Calu3 (cell line): ENCODE data around the gene GDF2. TPM values are rescaled to one million over a fixed set of nuclear protein-coding genes. Genes with fewer than 3 reads are reported as not detected.
A peak's percentile ranks its signal among the peaks of the same experiment; 100 is the strongest.

ENCODE experiments used
- BruUV-seq: library from RNA; stranded (reverse); fragments of 400-500 nt; replicated peaks from 2 replicates; lab custom pipeline; 2021; lab: Mats Ljungman, UMichigan
- CTCF ChIA-PET: fragments of 300-600 bp; sonication (Branson Sonifier 250); formaldehyde crosslinking; loops from one replicate; lab custom pipeline; 2022; ENCODE audit warnings: antibody characterized with exemption; lab: Charles Lee
- DNase-seq: peaks from one replicate; pipeline ENCODE4 v3.0.0; 2022
- H3K27ac Mint-ChIP-seq: one replicate; pipeline ENCODE4 v1.8.0; 2022; ENCODE audit warnings: mixed read lengths; ENCODE audit not compliant: unreplicated experiment
- H3K27me3 Mint-ChIP-seq: one replicate; pipeline ENCODE4 v1.8.0; 2022; ENCODE audit warnings: mixed read lengths; ENCODE audit not compliant: unreplicated experiment
- H3K36me3 Mint-ChIP-seq: one replicate; pipeline ENCODE4 v1.8.0; 2022; ENCODE audit warnings: mild to moderate bottlenecking, moderate library complexity, mixed read lengths; ENCODE audit not compliant: insufficient read depth, unreplicated experiment
- H3K4me1 Mint-ChIP-seq: one replicate; pipeline ENCODE4 v1.8.0; 2022; ENCODE audit warnings: mild to moderate bottlenecking, low read depth, mixed read lengths; ENCODE audit not compliant: unreplicated experiment
- H3K4me3 Mint-ChIP-seq: one replicate; pipeline ENCODE4 v1.8.0; 2022; ENCODE audit warnings: mild to moderate bottlenecking, low read depth, moderate library complexity, mixed read lengths; ENCODE audit not compliant: unreplicated experiment
- H3K9me3 Mint-ChIP-seq: one replicate; pipeline ENCODE4 v1.8.0; 2022; ENCODE audit warnings: low read depth, mixed read lengths; ENCODE audit not compliant: unreplicated experiment
- CTCF ChIP-seq: fragments of 200-600 bp; IDR thresholded peaks from one replicate; pipeline ENCODE4 v1.8.0; 2022; ENCODE audit warnings: antibody characterized with exemption; ENCODE audit not compliant: unreplicated experiment
- intact Hi-C: fragments of 100-400 bp; cut with micrococcal nuclease; formaldehyde crosslinking; loops from one replicate; pipeline ENCODE4 v1.10.0; 2022; ENCODE audit not compliant: unreplicated experiment
- total RNA-seq: library from RNA; stranded (reverse); gene quantifications from 2 replicates; pipeline ENCODE4 v1.2.3, GENCODE V29; 2022

GDF2 gene
- total RNA-seq, 1 experiment from 2014 or later, result not detected

DNA sequence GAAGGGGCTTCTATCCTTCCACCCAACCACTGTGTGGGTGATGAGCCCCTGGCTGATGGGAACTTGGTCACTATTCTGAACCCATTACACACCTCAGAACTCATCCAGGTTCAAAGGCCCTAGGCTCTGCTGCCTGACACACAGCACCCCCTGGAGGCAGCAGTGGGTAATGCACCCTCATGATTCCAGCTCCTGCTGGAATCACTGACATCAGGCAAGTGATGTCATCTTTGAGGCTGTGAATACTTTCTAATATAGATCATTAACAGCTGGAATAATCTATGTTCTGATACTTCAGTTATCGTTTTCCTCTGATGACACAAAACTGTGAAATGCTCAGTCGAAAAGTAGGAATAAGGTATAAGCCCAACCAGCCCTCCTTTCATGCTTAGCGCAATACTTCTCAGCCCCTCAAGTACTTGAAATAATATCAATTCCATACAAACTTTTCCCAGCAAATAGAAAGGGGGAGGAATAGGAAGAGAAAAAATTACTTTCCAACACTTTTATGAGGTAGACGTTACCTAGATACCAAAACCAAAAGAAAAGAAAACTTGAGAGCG lies 18.4 kb downstream of the GDF2 start:
- no TSS peak for BruUV-seq
- no peak overlapping the region for H3K4me3 Mint-ChIP-seq
- H3K9me3 Mint-ChIP-seq, result no peaks in the 10 kb centered on the region
- H3K36me3 Mint-ChIP-seq, result no peaks in the 10 kb centered on the region
- peak; percentile 79 for DNase-seq
- peaks cover 74% of the 10 kb centered on the region for H3K27me3 Mint-ChIP-seq
- TF ChIP-seq CTCF, result peak; percentile 98
- intact Hi-C loops, result no loop called here
- H3K27ac Mint-ChIP-seq, result no peak overlapping the region
- CTCF ChIA-PET, result interaction anchor here (1.0 to 1.5 kb wide), 5 partner anchors 13 to 316 kb away, joined by 3 to 7 read pairs (median 5); no protein-coding TSS in a partner anchor
- H3K4me1 Mint-ChIP-seq, result peaks cover 11% of the 10 kb centered on the region

GRCh38 chr10:47344996-47345870 lies 23.0 kb downstream of the GDF2 start:
- Mint-ChIP-seq H3K9me3 (no peaks in the 10 kb centered on the region), H3K4me3 (no peak overlapping the region), H3K27me3 (peaks cover 40% of the 10 kb centered on the region), H3K4me1 (peaks cover 7% of the 10 kb centered on the region), H3K36me3 (no peaks in the 10 kb centered on the region), H3K27ac (no peak overlapping the region)
- intact Hi-C loops, result no loop called here
- no TSS peak for BruUV-seq
- CTCF ChIA-PET, result no interaction called here
- no peak for DNase-seq
- TF ChIP-seq CTCF, result no peak

DNA sequence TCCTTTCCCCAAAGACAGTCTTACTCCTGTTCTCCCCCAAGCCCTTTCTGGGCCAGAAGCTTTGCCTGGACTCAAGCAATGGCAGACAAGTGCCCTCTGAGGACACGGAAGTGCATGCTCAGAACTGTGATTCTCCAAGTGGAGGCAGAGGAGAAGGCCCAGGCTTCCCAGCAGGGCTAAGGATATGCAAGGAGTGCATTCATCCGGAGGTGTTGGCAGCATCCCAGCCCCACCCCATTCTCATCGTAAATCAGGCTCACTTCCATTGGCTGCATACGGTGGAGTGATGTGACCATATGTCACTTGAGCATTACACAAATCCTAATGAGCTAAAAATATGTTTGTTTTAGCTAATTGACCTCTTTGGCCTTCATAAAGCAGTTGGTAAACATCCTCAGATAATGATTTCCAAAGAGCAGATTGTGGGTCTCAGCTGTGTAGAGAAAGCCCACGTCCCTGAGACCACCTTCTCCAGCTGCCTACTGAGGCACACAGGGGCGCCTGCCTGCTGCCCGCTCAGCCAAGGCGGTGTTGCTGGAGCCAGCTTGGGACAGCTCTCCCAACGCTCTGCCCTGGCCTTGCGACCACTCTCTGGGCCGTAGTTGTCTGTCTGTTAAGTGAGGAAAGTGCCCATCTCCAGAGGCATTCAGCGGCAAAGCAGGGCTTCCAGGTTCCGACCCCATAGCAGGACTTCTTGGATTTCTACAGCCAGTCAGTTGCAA lies 24.5 kb downstream of the GDF2 start:
- no peak for TF ChIP-seq CTCF
- no peak overlapping the region for H3K4me3 Mint-ChIP-seq
- H3K4me1 Mint-ChIP-seq, result no peaks in the 10 kb centered on the region
- H3K9me3 Mint-ChIP-seq, result no peaks in the 10 kb centered on the region
- CTCF ChIA-PET, result no interaction called here
- DNase-seq, result no peak
- intact Hi-C loops, result no loop called here
- BruUV-seq, result no TSS peak
- H3K36me3 Mint-ChIP-seq, result no peaks in the 10 kb centered on the region
- peaks cover 25% of the 10 kb centered on the region for H3K27me3 Mint-ChIP-seq
- H3K27ac Mint-ChIP-seq, result no peak overlapping the region

GRCh38 chr10:47347303-47347675 lies 25.0 kb downstream of the GDF2 start:
- Mint-ChIP-seq H3K27me3 (peaks cover 23% of the 10 kb centered on the region), H3K4me1 (no peaks in the 10 kb centered on the region), H3K36me3 (no peaks in the 10 kb centered on the region), H3K4me3 (no peak overlapping the region), H3K27ac (no peak overlapping the region), H3K9me3 (no peaks in the 10 kb centered on the region)
- intact Hi-C loops, result no loop called here
- CTCF ChIA-PET, result no interaction called here
- no peak for DNase-seq
- no TSS peak for BruUV-seq
- no peak for TF ChIP-seq CTCF
